AG08396 (cell line): Measurements from ENCODE around the gene MS4A6A.
"Not testable (repeated sequence)": the region's sequence is repeated elsewhere in the genome, so short reads cannot be mapped to it uniquely, and the experiment has no call there.

ENCODE experiments used
- DNase-seq: peaks from one replicate; pipeline ENCODE4 v3.0.0; 2012; ENCODE audit warnings: low spot score, mixed read lengths

Gene MS4A6A

GRCh38 chr11:60183591-60184205 lies 815 bp upstream of the MS4A6A start:
- DNase-seq = no peak

GRCh38 chr11:60175860-60176275 lies 7.0 kb downstream of the MS4A6A start:
- no peak for DNase-seq

- DNase-seq = no peak
Measured at GRCh38 chr11:60172011-60172410, 10.9 kb downstream of the MS4A6A start.

- DNase-seq = no peak
Measured at GRCh38 chr11:60170566-60170965, 12.3 kb downstream of the MS4A6A start.

GRCh38 chr11:60169264-60169915 lies 13.5 kb downstream of the MS4A6A start:
- DNase-seq = no peak

- no peak for DNase-seq
Measured at GRCh38 chr11:60168306-60168705, 14.6 kb downstream of the MS4A6A start.

GRCh38 chr11:60165951-60166350 lies 16.9 kb downstream of the MS4A6A start:
- no peak for DNase-seq

GRCh38 chr11:60165538-60165937 lies 17.3 kb downstream of the MS4A6A start:
- no peak for DNase-seq

- no peak for DNase-seq
Measured at GRCh38 chr11:60164550-60165075, 18.3 kb downstream of the MS4A6A start.

- no peak for DNase-seq
Measured at GRCh38 chr11:60161766-60162165, 21.1 kb downstream of the MS4A6A start.

- no peak for DNase-seq
Measured at GRCh38 chr11:60161107-60161506, 21.8 kb downstream of the MS4A6A start.

- DNase-seq = no peak
Measured at GRCh38 chr11:60159868-60160267, 23.0 kb downstream of the MS4A6A start.

- no peak for DNase-seq
Measured at GRCh38 chr11:60159284-60159683, 23.6 kb downstream of the MS4A6A start.

- DNase-seq = no peak
Measured at GRCh38 chr11:60158636-60159035, 24.2 kb downstream of the MS4A6A start.

GRCh38 chr11:60155931-60156330 lies 27.0 kb downstream of the MS4A6A start:
- DNase-seq = no peak

- not testable (repeated sequence) for DNase-seq
Measured at GRCh38 chr11:60152727-60153126, 30.2 kb downstream of the MS4A6A start.

- DNase-seq = no peak
Measured at GRCh38 chr11:60150279-60150678, 32.6 kb downstream of the MS4A6A start.

- DNase-seq = no peak
Measured at GRCh38 chr11:60145677-60146076, 37.2 kb downstream of the MS4A6A start.

GRCh38 chr11:60143768-60144167 lies 39.1 kb downstream of the MS4A6A start:
- DNase-seq = no peak

GRCh38 chr11:60133917-60134316 lies 49.0 kb downstream of the MS4A6A start:
- no peak for DNase-seq

- no peak for DNase-seq
Measured at GRCh38 chr11:60131912-60132311, 51.0 kb downstream of the MS4A6A start.

GRCh38 chr11:60130496-60130895 lies 52.4 kb downstream of the MS4A6A start:
- DNase-seq = no peak

- DNase-seq = no peak
Measured at GRCh38 chr11:60129853-60130252, 53.0 kb downstream of the MS4A6A start.

GRCh38 chr11:60128866-60129265 lies 54.0 kb downstream of the MS4A6A start:
- DNase-seq = not testable (repeated sequence)
